ENCODE measurements around the gene SLC11A2. TPM values are rescaled to one million over a fixed set of nuclear protein-coding genes. Genes with fewer than 3 reads are reported as not detected.

The SLC11A2 gene
- total RNA-seq, 1 experiment from 2014 or later: 47.9 TPM

GRCh38 chr12:51019927-51020326 is 6.3 kb downstream of the SLC11A2 start:
- no peak overlapping the region for H3T11ph ChIP-seq (ENCODE audit: low read length)
- H3K4ac ChIP-seq (ENCODE audit: low read depth, low read length): no peak overlapping the region
- H3K4me3 Mint-ChIP-seq: no peak overlapping the region
- no peak overlapping the region for H2BK15ac ChIP-seq (ENCODE audit: low read depth, low read length)
- H3K9me3 Mint-ChIP-seq: no peaks in the 10 kb centered on the region
- H4K5ac ChIP-seq (ENCODE audit: insufficient read length, low read depth, low read length): no peak overlapping the region
- H2AK5ac ChIP-seq (ENCODE audit: insufficient read length, low read length): no peak overlapping the region
- no peaks in the 10 kb centered on the region for H3K9me3 ChIP-seq (ENCODE audit: control insufficient read depth, low read depth, low read length)
- no peaks in the 10 kb centered on the region for H3K4me1 ChIP-seq (ENCODE audit: insufficient read depth, low read length)
- peaks cover 25 to 27% of the 10 kb centered on the region in 2 experiments for H3K4me1 Mint-ChIP-seq
- no peak overlapping the region for H3K27ac ChIP-seq (ENCODE audit: insufficient read length, low read depth, low read length)
- no peak overlapping the region for H3K14ac ChIP-seq (ENCODE audit: insufficient read depth, low read length)
- no peak for TF ChIP-seq CTCF (conservative IDR thresholded peaks at IDR 0.05)
- H3K79me1 ChIP-seq (ENCODE audit: insufficient read depth, low read depth, low read length, poor library complexity, severe bottlenecking): peaks cover 7% of the 10 kb centered on the region
- H3K27me3 ChIP-seq (ENCODE audit: insufficient read depth, low read length): no peaks in the 10 kb centered on the region
- no peak overlapping the region for H4K91ac ChIP-seq (ENCODE audit: insufficient read length, low read depth, low read length)
- no peak overlapping the region for H3K4me2 ChIP-seq (ENCODE audit: insufficient read depth, insufficient read length, low read length)
- no peak overlapping the region for H4K8ac ChIP-seq (replicated peaks; ENCODE audit: insufficient read length, low read depth, low read length)
- no peaks in the 10 kb centered on the region for H4K20me1 ChIP-seq (ENCODE audit: control insufficient read depth, insufficient read depth, insufficient read length)
- H3K27ac Mint-ChIP-seq: no peak overlapping the region
- H3K9ac ChIP-seq (ENCODE audit: extremely low read depth, insufficient read length, low read length): no peak overlapping the region
- no peak overlapping the region for H2AFZ ChIP-seq (ENCODE audit: low read length)
- H3K79me2 ChIP-seq (ENCODE audit: insufficient read depth, low read length): peaks cover 14% of the 10 kb centered on the region
- H3K27me3 Mint-ChIP-seq (ENCODE audit: low read depth): no peaks in the 10 kb centered on the region
- H2BK5ac ChIP-seq (ENCODE audit: insufficient read length, low read length): no peak overlapping the region
- H3K18ac ChIP-seq (ENCODE audit: insufficient read length, low read depth, low read length): no peak overlapping the region
- H2BK12ac ChIP-seq (ENCODE audit: insufficient read length, low read depth, low read length): no peak overlapping the region
- DNase-seq: no peak
- H3K56ac ChIP-seq (ENCODE audit: insufficient read length, low read depth, low read length): no peak overlapping the region
- WGBS (ENCODE audit: extremely low coverage, insufficient read length, low lambda C conversion rate): no CpG with 5 or more reads among the region's 2 CpGs
- 0 out of 7 replicates have a peak, but pooled peaks cover 0 to 2% (median 0%) of the 10 kb centered on the region in 3 experiments for H3K36me3 Mint-ChIP-seq (ENCODE audit: insufficient read depth in 1 of 3, low read depth in 3 of 3)
- no peak overlapping the region for H2BK20ac ChIP-seq (ENCODE audit: low read depth, low read length, poor library complexity, severe bottlenecking)
- no peak overlapping the region for H2BK120ac ChIP-seq (ENCODE audit: low read depth, low read length, poor library complexity, severe bottlenecking)
- no peak overlapping the region for H3K23ac ChIP-seq (ENCODE audit: insufficient read length, low read depth, low read length)
- H3K23me2 ChIP-seq (ENCODE audit: insufficient read length, low read depth, low read length, poor library complexity, severe bottlenecking): peaks cover 2% of the 10 kb centered on the region

Measured in H9 (cell line).